ENCODE results near the gene SSBP3.

DNA sequence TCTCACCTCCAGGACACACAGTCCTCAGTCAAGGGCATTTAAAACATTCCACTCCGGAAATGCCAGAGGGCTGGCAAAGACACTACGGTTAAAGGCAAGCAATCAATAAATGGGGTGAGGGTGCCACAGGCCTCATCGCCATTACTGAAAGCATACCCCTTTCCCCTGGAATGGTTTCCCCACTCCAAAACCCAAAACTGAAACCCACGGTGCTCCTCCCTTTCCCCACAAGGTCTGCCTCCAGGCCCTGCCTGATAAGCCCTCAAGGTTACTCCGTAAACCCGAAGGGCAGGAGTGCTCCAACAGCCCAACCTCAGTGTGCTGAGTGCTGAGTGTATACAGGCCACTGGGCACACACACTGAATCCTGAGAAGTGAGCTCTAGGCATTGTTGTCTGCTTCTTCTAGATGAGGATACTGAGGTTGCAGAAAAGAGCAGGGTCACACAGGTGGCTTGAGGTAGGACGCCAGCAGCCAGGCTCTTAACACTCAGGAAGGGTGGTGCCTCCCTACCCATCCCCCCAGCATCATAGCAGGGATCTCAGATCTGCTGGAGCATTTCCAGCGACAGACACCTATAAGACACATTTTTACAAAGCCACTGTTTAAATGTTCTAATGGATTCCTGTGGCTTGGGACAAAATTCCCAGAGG lies 29.0 kb downstream of the SSBP3 start:
- TF ChIP-seq POLR2A (IDR thresholded peaks at IDR 0.05; ENCODE audit: borderline replicate concordance, extremely low read depth, insufficient read depth, insufficient read length) (no peak), FOSL1 (IDR thresholded peaks at IDR 0.05; ENCODE audit: low read depth) (no peak), JUND (IDR thresholded peaks at IDR 0.05) (no peak; the same call in 1 of the 2 replicates), POLR2AphosphoS5 (IDR thresholded peaks at IDR 0.05; ENCODE audit: low read depth, low read length) (no peak), ZNF274 (IDR thresholded peaks at IDR 0.05; ENCODE audit: low read depth, low read length) (no peak), RAD21 (IDR thresholded peaks at IDR 0.05; ENCODE audit: low read depth) (no peak), EZH2 (IDR thresholded peaks at IDR 0.05) (no peak), EGR1 (IDR thresholded peaks at IDR 0.05; ENCODE audit: low read depth) (no peak)
- TF ChIP-seq, protein P1, sequence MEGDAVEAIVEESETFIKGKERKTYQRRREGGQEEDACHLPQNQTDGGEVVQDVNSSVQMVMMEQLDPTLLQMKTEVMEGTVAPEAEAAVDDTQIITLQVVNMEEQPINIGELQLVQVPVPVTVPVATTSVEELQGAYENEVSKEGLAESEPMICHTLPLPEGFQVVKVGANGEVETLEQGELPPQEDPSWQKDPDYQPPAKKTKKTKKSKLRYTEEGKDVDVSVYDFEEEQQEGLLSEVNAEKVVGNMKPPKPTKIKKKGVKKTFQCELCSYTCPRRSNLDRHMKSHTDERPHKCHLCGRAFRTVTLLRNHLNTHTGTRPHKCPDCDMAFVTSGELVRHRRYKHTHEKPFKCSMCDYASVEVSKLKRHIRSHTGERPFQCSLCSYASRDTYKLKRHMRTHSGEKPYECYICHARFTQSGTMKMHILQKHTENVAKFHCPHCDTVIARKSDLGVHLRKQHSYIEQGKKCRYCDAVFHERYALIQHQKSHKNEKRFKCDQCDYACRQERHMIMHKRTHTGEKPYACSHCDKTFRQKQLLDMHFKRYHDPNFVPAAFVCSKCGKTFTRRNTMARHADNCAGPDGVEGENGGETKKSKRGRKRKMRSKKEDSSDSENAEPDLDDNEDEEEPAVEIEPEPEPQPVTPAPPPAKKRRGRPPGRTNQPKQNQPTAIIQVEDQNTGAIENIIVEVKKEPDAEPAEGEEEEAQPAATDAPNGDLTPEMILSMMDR (IDR thresholded peaks at IDR 0.05 in 2 of 3, conservative IDR thresholded peaks at IDR 0.05 in 1 of 3; ENCODE audit: borderline replicate concordance in 1 of 3, insufficient read depth in 1 of 3, low read depth in 2 of 3, low read length in 2 of 3) = no peak
- TF ChIP-seq, protein P2, sequence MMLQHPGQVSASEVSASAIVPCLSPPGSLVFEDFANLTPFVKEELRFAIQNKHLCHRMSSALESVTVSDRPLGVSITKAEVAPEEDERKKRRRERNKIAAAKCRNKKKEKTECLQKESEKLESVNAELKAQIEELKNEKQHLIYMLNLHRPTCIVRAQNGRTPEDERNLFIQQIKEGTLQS (IDR thresholded peaks at IDR 0.05) = no peak
- TF ChIP-seq, protein P3, sequence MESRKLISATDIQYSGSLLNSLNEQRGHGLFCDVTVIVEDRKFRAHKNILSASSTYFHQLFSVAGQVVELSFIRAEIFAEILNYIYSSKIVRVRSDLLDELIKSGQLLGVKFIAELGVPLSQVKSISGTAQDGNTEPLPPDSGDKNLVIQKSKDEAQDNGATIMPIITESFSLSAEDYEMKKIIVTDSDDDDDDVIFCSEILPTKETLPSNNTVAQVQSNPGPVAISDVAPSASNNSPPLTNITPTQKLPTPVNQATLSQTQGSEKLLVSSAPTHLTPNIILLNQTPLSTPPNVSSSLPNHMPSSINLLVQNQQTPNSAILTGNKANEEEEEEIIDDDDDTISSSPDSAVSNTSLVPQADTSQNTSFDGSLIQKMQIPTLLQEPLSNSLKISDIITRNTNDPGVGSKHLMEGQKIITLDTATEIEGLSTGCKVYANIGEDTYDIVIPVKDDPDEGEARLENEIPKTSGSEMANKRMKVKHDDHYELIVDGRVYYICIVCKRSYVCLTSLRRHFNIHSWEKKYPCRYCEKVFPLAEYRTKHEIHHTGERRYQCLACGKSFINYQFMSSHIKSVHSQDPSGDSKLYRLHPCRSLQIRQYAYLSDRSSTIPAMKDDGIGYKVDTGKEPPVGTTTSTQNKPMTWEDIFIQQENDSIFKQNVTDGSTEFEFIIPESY (IDR thresholded peaks at IDR 0.05; ENCODE audit: extremely low read depth, insufficient replicate concordance, low read length) = no peak
- TF ChIP-seq, protein P4, sequence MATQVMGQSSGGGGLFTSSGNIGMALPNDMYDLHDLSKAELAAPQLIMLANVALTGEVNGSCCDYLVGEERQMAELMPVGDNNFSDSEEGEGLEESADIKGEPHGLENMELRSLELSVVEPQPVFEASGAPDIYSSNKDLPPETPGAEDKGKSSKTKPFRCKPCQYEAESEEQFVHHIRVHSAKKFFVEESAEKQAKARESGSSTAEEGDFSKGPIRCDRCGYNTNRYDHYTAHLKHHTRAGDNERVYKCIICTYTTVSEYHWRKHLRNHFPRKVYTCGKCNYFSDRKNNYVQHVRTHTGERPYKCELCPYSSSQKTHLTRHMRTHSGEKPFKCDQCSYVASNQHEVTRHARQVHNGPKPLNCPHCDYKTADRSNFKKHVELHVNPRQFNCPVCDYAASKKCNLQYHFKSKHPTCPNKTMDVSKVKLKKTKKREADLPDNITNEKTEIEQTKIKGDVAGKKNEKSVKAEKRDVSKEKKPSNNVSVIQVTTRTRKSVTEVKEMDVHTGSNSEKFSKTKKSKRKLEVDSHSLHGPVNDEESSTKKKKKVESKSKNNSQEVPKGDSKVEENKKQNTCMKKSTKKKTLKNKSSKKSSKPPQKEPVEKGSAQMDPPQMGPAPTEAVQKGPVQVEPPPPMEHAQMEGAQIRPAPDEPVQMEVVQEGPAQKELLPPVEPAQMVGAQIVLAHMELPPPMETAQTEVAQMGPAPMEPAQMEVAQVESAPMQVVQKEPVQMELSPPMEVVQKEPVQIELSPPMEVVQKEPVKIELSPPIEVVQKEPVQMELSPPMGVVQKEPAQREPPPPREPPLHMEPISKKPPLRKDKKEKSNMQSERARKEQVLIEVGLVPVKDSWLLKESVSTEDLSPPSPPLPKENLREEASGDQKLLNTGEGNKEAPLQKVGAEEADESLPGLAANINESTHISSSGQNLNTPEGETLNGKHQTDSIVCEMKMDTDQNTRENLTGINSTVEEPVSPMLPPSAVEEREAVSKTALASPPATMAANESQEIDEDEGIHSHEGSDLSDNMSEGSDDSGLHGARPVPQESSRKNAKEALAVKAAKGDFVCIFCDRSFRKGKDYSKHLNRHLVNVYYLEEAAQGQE (IDR thresholded peaks at IDR 0.05; ENCODE audit: low read depth) = no peak
